NOMO-1 treated with DMSO at 0.1 percent for 48 hours (cell line): ENCODE measurements around the gene TGFBR1.
A peak's percentile ranks its signal among the peaks of the same experiment; 100 is the strongest.

Source experiments
- DNase-seq: peaks from one replicate; lab custom pipeline; 2025; ENCODE audit not compliant: unreplicated experiment; lab: John Stamatoyannopoulos, UW

The TGFBR1 gene

DNA sequence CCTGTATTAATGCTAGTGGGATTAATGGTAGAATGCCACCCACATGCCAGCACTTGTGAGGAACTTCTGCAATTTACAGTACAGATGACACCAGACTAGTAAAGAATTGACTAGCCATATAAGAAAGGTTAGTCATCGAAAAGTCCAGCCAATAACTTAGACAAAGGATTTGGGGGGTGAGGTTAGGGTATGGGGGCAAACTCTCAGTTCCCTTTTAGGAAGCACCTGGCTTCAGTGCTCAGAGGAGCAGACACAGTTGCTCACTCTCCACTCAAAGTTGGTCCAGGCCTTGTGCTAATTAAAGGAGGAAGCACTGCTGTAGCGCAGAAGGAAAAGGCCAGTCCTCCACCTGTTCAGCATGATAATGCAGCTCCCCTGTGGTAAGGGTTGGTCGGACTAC is 25.2 kb downstream of the TGFBR1 start:
- no peak for DNase-seq

DNA sequence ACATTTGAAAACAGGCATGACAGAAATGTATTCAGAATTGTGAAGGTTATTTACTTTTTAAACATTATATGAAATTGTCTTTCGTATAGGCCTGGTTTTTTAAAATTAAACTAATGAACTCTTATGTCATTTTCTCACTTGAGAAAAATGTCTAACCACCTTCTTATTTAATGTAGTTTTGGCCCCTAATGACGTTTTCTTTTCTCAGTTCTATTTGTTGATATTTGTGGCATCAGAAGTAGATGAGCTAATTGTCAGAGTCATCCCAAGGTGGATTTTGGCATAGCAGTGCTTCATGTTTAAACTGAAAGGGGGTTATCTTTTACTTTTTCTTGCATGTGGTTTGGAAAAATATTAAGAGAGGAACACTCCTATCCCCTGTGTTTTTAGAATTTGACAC is 28.2 kb downstream of the TGFBR1 start:
- DNase-seq = no peak

DNA sequence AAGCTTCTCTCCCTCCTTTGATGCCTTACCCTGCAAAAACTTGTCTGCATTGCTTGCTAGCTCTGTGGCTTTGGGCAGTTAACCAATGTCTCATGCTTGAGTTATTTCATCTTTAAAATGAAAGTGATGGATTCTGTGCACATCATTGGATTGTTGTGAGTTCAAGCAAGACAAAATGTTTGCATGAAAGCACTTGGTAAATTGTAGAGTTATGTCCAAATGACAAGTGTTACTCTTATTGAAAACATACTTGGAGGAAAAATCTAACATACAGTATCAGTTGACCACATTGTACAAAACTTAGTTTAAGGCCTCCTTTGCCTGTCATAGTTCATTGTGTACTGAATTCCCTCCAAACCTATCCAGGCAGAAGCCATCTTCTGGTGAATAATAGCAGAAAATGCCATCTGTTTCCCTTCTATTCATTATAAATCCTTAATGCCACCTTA is 30.0 kb downstream of the TGFBR1 start:
- DNase-seq = no peak

DNA sequence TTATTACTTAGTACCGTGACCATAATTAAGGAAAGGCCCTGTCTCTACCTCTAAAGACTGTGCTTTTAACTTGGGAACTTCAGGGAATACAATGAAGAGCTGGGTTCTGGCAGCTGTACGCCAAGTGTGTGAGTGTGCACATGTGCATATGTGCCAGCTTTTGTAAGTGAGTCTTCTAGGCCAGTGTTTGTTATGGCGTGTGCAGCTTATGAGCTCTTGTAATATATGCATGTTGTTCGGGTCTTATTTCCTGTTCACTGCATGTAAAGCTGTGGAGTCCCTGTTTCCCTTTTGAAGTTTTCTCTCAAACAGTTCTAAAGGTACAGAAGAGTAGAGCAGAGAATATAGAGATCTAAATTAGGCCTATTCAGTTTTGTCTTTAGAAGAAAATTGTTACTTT is 30.5 kb downstream of the TGFBR1 start:
- no peak for DNase-seq

DNA sequence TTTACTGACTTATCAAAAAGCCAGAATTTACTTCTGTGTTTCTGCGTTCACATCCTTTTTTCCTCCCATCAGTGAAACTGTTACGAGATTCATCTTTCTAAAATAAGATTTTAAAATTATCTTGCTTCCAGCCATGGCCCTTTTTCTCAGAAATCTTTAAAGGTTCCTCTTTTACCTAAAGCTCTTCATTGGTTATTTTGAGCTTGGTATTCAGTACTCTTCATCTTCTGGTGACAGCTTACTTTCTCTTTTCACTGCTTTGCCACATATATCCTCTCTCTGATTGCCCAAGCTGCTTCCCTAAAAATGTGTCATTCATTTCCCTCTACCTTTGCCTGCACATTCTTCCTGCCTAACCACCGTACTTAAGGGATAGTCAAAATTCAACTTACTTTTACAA is 32.3 kb downstream of the TGFBR1 start:
- DNase-seq = peak; percentile 94

DNA sequence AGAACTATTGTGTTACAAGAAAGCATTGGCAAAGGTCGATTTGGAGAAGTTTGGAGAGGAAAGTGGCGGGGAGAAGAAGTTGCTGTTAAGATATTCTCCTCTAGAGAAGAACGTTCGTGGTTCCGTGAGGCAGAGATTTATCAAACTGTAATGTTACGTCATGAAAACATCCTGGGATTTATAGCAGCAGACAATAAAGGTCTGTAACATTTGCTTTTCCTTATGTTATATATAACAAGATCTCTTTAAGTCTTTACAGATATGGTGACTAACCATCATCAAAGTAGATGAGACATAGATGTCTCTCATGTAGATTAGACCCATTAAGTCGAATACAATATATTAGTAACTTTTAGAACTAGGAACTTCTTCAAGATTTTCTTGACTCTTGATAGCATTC is 33.0 kb downstream of the TGFBR1 start:
- DNase-seq = no peak

DNA sequence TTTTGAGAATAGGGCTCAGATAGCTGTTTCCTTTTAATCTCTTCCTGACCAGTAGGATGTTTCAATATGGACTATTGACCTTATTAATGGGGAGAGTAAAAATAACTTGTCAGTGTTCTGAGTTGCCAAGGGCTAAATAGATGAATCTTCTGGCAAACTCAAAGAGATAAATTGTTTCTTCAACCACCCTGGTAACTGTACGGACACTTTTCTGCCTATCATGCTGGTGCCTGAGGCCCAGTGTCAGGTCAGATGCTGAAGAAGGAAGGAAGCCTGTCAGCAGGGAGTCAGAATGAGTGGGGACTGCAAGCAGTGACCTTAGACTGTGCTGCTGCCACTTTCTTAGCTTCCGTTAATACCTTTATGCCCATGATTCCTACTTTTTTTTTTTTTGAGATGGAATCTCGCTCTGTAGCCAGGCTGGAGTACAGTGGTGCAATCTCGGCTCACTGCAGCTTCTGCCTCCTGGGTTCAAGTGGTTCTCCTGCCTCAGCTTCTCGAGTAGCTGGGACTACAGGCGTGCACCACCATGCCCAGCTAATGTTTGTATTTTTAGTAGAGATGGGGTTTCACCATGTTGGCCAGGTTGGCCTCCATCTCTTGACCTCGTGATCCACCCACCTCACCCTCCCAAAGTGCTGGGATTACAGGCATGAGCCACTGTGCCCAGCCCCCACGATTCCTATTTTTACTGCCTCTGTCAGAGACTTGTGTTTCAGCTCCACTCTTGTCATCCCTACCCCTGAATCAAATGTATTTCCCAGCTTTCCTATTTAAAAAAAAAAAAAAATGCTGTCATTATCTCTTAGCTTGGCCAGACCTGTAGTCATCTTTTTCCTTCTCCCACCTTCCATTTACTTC is 33.7 kb downstream of the TGFBR1 start:
- no peak for DNase-seq

DNA sequence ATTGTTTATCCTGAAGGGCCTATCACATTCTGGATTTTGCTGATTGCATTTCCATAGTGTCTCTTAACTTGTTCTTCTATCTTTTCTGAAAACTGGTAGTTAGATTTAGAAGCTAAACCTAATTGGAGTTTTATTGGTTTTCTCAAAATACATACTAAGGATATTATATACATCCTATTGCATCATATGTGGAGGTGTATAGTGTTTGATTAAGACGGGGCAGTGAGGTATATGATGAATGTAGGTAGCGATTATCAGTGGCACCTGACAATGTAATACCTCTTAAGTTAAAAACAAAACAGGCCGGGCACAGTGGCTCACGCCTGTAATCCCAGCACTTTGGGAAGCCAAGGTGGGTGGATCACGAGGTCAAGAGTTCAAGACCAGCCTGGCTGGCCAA is 35.0 kb downstream of the TGFBR1 start:
- DNase-seq = no peak

DNA sequence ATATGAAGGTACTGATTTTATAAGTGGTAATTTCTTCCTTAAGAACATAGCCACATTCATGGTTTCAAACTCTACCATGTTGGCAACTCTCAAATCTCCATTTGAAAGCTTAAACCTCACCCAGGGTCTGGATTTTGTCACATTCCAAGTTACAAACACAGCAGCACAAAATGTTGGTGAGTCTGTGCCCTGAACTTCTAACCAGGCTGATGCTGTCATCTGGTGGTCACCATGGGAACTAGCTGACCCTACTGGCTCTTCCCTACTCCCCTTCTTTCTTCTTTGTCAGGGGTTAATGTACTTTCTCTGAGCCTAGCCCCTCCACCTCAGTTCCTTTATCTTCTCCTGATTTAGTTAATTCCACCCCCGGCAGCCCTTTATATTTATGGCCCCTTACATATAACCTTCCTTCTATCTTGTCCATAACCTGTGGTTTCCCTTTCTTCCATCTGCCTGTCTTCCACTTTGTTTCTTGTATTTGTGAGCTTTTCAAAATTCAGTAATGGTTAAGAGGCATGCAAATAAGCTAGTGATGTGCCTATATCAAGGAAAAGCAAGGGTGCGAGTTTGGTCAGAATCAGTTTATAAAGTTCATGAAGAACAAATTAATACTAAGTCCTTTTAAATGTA is 35.9 kb downstream of the TGFBR1 start:
- DNase-seq = peak; percentile 49

DNA sequence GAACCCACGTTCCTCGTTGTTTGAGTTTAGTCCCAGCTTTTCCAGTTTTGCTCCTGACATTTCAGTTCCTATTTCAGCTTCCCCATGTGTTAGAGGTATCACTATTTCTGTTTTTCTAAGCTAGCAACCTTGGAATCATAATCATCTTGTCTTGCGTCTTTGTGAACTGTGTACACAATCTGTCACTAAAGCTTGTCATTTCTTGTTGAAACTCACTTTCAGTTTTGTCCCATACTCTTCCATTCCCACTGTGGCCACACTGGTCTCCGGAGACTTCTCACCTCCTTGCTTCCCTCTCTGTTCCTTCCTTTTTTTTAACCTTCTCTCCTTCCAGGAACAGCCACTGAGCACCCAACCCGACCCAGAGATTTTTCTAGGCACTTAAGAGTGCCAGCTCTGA is 36.9 kb downstream of the TGFBR1 start:
- no peak for DNase-seq

DNA sequence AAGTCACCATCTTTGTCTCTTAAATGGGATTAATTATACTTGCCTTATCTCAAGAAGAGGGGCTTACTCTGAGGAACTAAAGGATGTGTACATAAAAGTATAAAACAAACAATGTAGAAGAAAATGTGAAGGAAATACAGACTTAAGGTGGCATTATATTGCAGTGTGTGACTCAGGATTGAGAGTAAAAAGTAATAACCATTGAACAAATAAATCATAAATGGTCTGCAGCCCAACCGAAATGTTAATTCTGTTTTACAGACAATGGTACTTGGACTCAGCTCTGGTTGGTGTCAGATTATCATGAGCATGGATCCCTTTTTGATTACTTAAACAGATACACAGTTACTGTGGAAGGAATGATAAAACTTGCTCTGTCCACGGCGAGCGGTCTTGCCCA is 37.4 kb downstream of the TGFBR1 start:
- DNase-seq = no peak

DNA sequence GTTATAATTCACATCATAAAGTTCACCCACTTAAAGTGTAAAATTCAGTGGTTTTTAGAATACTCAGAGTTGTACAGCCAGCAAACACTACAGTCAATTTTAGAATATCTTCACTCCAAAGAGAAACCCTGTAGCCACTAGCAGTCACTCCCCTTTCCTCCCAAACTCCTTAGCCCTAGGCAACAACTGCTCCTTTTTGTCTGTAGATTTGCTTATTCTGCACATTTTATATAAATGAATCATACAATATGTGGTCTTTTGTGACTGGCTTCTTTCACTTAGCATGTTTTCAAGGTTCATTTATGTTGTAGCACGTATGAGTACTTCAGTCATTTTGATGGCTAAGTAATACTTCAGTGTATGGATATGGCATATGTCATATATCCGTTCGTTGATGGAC is 38.7 kb downstream of the TGFBR1 start:
- DNase-seq = no peak

DNA sequence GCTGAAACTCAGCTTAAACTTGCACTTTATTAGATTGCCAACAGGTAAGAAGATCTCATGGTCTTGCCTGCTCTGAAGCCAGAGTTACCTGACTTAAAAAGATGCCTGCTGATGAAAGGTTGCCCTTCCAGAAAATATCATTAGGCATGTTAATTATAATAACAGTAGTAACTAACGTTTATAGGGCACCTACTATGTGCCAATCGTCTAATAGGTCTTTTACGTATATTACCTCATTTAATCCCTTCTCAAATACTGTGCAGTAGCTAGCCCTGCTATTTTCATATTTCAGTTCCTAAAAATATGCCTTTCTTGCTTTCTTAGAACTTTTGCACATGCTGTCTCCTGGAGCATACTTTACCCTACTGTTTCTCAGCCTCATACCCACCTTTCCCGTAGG is 40.1 kb downstream of the TGFBR1 start:
- DNase-seq = no peak

DNA sequence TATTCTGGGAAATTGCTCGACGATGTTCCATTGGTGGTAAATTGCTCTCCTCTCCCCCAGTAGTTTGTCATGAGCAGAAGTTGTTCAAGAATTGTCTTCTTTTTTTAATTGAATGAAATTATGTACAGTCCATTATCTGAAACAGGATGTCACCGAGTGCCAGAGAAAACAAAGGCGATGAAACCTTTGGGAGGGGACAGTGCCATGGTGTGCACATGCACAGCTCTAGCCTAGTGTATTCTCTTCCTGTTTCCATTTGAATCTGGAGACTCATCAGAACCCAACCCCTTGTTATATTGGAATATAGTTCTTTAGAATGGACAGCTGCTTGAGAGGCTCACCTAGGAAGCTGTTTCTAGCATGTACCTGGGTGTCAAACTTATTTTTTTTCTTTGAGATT is 41.7 kb downstream of the TGFBR1 start:
- DNase-seq = no peak

DNA sequence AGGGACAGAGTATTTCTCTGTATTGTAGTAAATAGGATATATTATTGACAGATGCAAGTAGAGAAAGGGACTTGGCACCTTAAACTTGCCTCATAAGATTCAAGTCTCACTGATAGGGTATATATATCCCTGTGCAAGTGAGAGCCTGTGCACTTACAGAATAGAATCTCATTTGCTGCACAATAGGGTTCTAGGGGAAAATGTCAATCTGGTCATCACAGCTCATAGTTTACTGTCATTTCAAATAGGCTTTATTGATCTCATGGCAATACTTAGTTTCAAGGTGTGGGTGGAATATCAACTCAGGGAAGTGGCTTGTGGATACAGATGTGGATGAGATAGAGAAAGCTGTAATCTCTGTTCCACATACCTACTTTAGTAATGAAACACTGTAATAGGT is 42.3 kb downstream of the TGFBR1 start:
- DNase-seq = no peak

DNA sequence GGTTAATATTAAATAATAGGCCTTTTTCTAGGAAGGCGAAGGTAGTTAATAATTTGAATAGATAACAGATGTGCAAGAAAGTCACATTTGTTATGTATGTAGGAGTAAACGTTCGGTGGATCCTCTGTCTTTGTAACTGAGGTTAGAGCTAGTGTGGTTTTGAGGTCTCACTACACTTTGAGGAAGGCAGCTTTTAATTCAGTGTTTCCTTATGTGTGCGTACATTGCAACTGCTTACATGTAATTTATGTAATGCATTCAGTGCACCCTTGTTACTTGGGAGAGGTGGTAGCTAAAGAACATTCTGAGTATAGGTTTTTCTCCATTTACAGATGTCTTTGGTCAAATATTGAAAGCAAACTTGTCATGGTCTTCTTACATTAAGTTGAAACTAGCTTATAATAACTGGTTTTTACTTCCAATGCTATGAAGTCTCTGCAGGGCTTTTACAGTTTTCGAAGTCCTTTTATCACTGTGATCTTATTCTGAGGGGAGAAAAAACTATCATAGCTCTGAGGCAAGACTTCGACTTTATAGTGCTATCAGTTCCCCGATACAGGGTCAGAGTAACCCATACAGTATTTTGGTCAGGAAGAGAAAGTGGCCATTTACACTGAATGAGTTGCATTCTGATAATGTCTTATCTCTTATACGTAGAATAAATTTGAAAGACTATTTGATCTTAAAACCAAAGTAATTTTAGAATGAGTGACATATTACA is 45.7 kb downstream of the TGFBR1 start:
- no peak for DNase-seq

DNA sequence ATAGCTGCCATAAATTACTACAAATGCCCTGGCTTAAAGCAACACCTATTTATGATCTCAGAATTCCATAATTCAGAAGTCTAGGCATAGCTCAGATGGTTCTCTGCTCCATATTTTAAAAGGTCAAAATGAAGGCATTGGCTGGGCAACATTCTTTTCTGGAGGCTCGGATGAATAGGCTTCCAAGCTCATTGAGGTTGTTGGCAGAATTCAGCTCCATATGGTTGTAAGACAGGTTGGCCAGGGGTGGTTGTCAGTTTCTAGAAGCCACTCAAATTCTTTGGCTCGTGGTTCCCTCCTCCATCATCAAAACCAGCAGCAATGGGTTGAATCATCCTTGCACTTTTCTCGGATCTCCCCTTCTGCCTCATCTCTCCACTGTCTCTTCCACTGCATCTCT is 49.4 kb downstream of the TGFBR1 start:
- DNase-seq = no peak

DNA sequence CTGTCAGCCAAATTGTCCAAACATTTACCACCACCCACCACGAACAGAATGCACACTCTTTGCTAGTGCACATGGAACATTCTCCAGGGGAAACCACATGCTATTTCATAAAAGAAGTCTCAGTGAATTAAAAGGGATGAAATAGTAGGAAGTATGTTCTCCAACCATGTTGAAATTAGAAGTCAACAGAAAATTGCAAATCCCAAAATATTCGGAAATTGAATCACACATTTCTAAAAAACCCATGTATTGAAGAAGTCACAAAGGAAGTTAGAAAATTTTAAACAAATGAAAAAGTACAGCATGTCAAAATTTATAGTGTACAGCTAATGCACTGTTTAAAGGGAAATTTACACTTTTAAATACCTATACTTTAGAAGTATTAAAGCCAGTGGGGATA is 50.8 kb downstream of the TGFBR1 start:
- DNase-seq = no peak

DNA sequence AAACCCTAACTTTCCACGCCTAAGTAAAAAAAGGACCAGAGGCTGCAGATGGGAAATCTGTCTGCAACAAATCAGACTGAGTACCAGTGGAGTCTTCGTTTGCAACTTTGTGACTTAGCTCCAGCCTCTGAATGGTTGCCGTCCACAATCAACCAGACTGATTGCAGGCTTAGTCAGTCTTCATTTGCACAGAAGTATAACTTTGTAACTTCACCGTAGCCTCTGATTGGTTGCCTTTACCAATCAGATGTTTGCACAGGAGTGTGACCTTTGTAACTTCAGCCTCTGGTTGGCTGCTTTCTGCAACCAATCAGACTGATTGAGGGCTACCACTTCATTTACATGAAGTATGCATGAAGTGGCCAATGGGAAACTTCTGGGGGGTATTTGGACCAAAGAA is 53.7 kb downstream of the TGFBR1 start:
- no peak for DNase-seq

DNA sequence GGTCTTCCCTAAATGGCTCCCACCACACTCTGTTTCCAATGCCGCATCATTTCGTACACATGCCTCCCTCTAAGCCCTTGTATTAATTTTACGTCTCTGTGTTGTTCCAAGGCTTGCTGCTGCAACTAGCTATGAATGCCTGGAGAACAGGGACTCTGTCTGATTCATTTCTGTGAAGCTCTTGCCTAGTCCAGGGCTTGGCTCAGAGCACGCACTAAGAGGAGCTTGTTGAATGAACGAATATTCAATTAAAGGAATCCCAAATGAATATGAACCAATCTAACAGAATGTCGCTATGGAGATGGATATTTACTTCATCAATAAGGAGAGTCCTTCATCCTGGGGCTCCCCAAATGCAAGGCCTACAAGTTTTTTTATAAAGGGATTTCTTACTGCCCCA is 55.3 kb downstream of the TGFBR1 start:
- DNase-seq = no peak

DNA sequence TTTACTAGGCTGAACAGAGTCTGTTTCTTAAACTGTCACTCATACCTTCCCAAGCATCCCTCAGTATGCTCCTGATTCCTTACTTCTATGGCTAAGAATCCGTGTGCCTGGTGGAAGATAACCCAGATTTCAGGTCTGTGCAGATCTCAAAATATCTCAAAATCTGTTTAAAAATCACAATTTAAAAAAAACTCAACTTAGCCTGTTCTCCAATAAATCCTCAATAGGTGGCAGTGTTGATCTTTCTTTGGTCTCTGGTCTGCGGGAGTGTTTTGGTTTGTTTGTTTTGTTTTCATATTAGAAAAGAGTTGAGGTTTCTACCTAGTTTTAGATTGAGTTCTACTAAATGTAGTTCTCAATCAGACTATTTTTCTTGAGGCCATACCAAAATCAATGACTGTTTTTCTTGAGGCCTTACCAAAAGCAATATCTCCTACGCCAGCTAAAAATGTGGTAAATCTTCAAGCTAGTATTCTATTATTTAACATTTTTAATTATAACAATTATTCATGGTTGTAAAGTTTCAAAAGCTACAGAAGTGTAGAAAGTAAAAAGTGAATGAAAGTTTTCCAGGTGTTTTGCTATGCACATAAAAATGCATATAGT is 57.9 kb downstream of the TGFBR1 start:
- DNase-seq = peak; percentile 14

DNA sequence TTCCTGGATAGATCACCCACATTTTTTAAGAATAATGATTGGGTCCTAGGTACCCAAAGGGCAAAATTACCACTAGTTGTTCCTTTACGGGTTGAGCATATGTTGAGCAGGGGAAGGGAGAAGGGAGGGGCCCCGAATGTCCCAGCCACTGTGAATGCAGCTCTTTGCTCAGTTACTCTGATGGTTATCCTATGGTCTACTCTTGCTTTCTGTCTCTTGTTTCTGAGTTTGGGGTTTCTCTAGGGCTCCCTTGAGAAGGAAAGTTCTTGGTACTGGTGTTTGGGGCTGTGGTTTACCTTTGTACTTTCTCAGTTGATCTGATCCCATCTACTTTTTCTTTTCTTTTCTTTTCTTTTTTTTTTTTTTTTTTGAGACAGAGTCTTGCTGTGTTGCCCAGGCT is 61.2 kb downstream of the TGFBR1 start:
- DNase-seq = no peak
